Measurements from ENCODE around the gene ZSWIM7. TPM values are rescaled to one million over a fixed set of nuclear protein-coding genes. Genes with fewer than 3 reads are reported as not detected.

Gene ZSWIM7
- total and polyA plus RNA-seq, 7 donors: 13.0 to 55.5 (median 25.8) TPM

GRCh38 chr17:16027708-16028584 is 28.4 kb upstream of the ZSWIM7 start:
- peaks cover 0 to 22% (median 10%) of the 10 kb centered on the region in 4 donors for H3K4me1 ChIP-seq
- TF ChIP-seq CTCF (IDR thresholded peaks at IDR 0.05) (no peak), POLR2AphosphoS5 (IDR thresholded peaks at IDR 0.05) (peak in 1 of 4 donors; percentile 38), POLR2A (IDR thresholded peaks at IDR 0.05) (no peak)
- H3K27ac ChIP-seq: peak overlapping the region; percentile 46 to 68 (median 64)
- no peaks in the 10 kb centered on the region for H3K9me3 ChIP-seq
- DNase-seq: no peak
- H3K36me3 ChIP-seq: peaks cover 0 to 98% (median 51%) of the 10 kb centered on the region in 4 donors
- intact Hi-C loops (cut with DNase I): no loop called here
- H3K27me3 ChIP-seq: no peaks in the 10 kb centered on the region
- H3K4me3 ChIP-seq: no peak overlapping the region
- 79 to 82% methylated on average over 5 of the region's 5 CpGs for WGBS, 2 donors

DNA sequence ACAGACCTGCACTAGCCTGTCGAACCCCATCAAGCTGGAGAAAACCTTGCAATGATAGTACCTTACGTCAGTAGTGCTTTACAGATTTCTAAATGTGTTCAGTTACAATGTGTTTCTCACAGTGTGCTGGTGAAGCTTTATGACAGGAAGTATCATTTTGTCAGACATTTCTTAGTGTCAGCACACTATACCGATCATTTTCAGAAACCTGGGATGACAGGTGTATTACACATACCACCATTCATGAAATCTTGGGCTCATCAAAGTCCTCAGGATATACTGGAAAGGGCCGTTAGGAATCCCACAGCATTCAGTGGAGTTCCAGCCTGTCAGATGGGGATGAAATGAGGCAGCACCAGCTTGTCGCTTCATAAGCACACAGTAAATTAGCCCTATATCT is 27.4 kb upstream of the ZSWIM7 start:
- intact Hi-C loops (cut with DNase I): no loop called here
- no peaks in the 10 kb centered on the region for H3K27me3 ChIP-seq
- peak overlapping the region in 2 of 4 donors; percentile 46 to 68 for H3K27ac ChIP-seq
- no peaks in the 10 kb centered on the region for H3K9me3 ChIP-seq
- no peak overlapping the region for H3K4me3 ChIP-seq
- H3K4me1 ChIP-seq: peaks cover 0 to 22% (median 10%) of the 10 kb centered on the region in 4 donors
- 92 to 96% methylated on average over 5 of the region's 5 CpGs for WGBS, 2 donors
- no peak for DNase-seq
- TF ChIP-seq POLR2A (IDR thresholded peaks at IDR 0.05): no peak
- no peak for TF ChIP-seq CTCF (IDR thresholded peaks at IDR 0.05)
- no peak for TF ChIP-seq POLR2AphosphoS5 (IDR thresholded peaks at IDR 0.05)
- no peak for TF ChIP-seq EP300 (IDR thresholded peaks at IDR 0.05)
- peaks cover 0 to 87% (median 41%) of the 10 kb centered on the region in 4 donors for H3K36me3 ChIP-seq

- intact Hi-C loops (cut with DNase I): no loop called here
- TF ChIP-seq POLR2A (IDR thresholded peaks at IDR 0.05): no peak
- TF ChIP-seq EP300 (IDR thresholded peaks at IDR 0.05): no peak
- TF ChIP-seq CTCF (IDR thresholded peaks at IDR 0.05): no peak
- TF ChIP-seq POLR2AphosphoS5 (IDR thresholded peaks at IDR 0.05): no peak
- Histone ChIP-seq H3K9me3 (no peaks in the 10 kb centered on the region), H3K4me1 (peaks cover 0 to 25% (median 10%) of the 10 kb centered on the region in 4 donors), H3K27me3 (no peaks in the 10 kb centered on the region), H3K27ac (no peak overlapping the region), H3K36me3 (peaks cover 0 to 79% (median 39%) of the 10 kb centered on the region in 4 donors), H3K4me3 (no peak overlapping the region)
- 92 to 94% methylated on average over 1 of the region's 1 CpG for WGBS, 2 donors
- DNase-seq: no peak
Measured at GRCh38 chr17:16025202-16025601, 25.7 kb upstream of the ZSWIM7 start.

- intact Hi-C loops (cut with DNase I): no loop called here
- Histone ChIP-seq H3K9me3 (no peaks in the 10 kb centered on the region), H3K4me1 (peaks cover 0 to 27% (median 19%) of the 10 kb centered on the region in 4 donors), H3K4me3 (no peak overlapping the region), H3K27ac (no peak overlapping the region), H3K36me3 (peaks cover 0 to 68% (median 31%) of the 10 kb centered on the region in 4 donors), H3K27me3 (no peaks in the 10 kb centered on the region)
- no peak for TF ChIP-seq POLR2AphosphoS5 (IDR thresholded peaks at IDR 0.05)
- TF ChIP-seq EP300 (IDR thresholded peaks at IDR 0.05): no peak
- no peak for TF ChIP-seq CTCF (IDR thresholded peaks at IDR 0.05)
- no peak for TF ChIP-seq POLR2A (IDR thresholded peaks at IDR 0.05)
- 84 to 87% methylated on average over 4 of the region's 4 CpGs for WGBS, 2 donors
- DNase-seq: no peak
Measured at GRCh38 chr17:16023881-16024280, 24.4 kb upstream of the ZSWIM7 start.

All from sigmoid colon (tissue), 7 donors.